Stimulated activated CD8-positive, alpha-beta memory T cell treated with anti-CD3 and anti-CD28 coated beads, Interleukin-15, amount 100 ng/mL, for 48 hours (primary cell): ENCODE measurements around the gene KCNG2.

Experiments
- DNase-seq, 2 donors: peaks; one replicate each; pipeline ENCODE4 v3.0.0-alpha.2; 2020; ENCODE audit warnings: low read depth in 2 of 2

KCNG2 gene

GRCh38 chr18:79819064-79819967 is 21.6 kb downstream of the KCNG2 start:
- no peak for DNase-seq

DNA sequence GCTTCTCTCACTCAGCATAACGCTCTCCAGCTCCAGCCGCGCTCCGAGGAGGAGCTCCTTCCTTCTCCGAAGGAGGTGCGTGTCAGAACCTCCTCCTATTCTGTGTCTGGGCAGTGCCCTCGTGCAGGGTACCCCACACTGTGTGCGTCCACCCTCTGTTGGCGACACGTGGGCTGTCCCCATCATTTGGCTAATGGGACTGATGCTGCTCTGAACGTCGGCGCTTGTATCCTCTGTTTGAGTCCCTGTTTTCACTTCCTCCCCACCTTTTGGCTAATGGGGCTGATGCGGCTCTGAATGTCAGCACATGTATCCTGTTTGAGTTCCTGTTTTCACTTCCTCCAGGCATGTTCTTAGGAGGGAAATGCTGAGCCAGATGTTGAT is 22.2 kb downstream of the KCNG2 start:
- DNase-seq: no peak

GRCh38 chr18:79823120-79823519 is 25.4 kb downstream of the KCNG2 start:
- DNase-seq: no peak

- DNase-seq: no peak
These were observed 28.2 kb downstream of the KCNG2 start for GRCh38 chr18:79825913-79826312.

- DNase-seq: no peak
These were observed 29.2 kb downstream of the KCNG2 start for GRCh38 chr18:79826966-79827365.

DNA sequence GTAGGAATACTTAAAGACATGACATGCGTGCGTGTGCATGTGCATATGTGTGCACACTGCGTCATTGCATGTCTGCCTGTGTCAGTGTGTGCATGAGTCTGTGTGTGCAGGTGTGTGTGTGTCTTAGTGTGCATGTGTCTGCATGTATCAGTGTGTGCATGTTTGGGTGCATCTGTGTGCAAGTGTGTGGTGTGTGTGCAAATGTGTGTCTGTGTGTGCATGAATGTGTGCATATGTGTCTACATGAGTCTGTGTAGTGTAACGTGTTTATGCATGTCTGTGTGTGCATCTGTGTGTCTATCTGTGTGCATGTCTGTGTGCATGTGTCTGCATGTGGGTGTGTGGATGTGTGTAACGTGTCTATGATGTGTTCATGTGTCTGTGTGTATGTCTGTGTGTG is 30.5 kb downstream of the KCNG2 start:
- no peak for DNase-seq

DNA sequence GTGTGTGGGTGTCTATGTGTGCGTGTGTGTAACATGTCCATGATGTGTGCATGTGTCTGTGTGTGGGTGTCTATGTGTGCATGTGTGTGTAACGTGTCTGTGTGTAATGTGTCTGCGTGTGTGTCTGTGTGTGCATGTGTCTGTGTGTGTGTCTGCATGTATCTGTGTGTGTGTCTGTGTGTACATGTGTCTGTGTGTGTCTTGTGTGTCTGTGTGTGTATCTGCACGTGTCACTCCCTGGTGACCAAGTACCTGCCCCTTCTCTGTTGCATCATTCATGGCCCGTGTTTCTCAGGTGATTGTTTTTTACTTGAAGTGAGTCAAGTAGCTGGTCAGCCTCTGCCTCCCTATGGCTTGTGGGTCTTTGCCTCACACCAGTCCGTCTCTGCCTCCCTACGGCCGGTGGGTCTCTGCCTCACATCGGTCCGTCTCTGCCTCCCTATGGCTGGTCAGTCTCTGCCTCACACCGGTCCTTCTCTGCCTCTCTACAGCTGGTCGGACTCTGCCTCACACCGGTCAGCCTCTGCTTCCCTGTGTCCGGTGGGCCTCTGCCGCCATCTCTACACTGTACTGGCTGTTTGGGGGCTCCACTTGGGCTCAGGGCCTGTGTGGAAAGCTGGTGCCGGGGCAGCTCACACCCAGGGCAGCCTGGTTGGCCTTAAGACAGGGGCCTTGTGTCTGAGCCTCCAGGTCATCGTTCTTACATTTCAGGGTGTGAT is 31.6 kb downstream of the KCNG2 start:
- no peak for DNase-seq

- DNase-seq: no peak
These were observed 34.4 kb downstream of the KCNG2 start for GRCh38 chr18:79832169-79832568.

DNA sequence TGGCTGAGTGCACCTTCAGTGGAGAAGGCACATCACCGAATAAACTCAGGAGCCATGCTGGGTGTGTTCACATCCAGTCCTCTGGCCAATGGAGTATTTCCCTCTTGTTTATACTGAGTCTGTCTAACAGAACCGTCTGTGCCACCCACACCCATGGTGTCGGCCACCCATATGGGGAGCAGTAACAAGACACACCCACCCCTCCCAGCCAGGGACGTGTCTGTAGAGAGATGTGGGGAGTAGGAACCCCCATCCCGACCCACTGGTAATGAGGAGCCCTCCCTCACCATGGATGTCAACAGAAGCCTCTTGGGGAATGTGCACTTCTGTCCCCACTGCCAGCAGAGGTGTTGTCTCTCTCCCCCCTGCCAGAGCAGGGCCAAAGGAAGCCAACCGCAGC is 37.1 kb downstream of the KCNG2 start:
- DNase-seq: no peak

GRCh38 chr18:79841936-79842335 is 44.2 kb downstream of the KCNG2 start:
- no peak for DNase-seq

DNA sequence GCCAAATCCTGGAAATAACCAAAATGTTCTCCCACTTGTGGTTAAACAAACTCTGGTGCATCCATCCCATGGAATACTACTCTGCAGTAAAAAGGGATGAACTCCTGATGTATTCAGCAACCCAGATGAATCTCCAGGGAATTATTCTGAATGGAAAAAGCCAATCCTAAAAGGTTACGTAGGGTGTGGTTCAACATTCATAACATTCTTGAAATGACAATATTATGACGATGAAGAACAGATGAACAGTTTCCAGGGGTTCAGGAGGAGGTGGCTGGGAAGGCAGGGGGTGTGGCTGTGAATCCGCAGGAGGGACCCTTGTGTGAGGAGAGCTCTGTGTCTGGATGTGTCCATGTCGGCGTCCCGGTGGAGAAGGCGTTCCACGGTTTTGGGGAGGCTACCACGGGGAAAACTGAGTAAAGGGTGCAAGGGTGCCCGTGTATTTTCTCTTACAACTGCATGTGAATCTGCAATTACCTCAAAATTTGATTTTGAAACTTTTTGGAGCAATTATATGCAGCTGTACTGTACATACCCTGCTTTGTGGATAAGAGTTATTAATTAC is 47.3 kb downstream of the KCNG2 start:
- no peak for DNase-seq

GRCh38 chr18:79846936-79847557 is 49.3 kb downstream of the KCNG2 start:
- no peak for DNase-seq

DNA sequence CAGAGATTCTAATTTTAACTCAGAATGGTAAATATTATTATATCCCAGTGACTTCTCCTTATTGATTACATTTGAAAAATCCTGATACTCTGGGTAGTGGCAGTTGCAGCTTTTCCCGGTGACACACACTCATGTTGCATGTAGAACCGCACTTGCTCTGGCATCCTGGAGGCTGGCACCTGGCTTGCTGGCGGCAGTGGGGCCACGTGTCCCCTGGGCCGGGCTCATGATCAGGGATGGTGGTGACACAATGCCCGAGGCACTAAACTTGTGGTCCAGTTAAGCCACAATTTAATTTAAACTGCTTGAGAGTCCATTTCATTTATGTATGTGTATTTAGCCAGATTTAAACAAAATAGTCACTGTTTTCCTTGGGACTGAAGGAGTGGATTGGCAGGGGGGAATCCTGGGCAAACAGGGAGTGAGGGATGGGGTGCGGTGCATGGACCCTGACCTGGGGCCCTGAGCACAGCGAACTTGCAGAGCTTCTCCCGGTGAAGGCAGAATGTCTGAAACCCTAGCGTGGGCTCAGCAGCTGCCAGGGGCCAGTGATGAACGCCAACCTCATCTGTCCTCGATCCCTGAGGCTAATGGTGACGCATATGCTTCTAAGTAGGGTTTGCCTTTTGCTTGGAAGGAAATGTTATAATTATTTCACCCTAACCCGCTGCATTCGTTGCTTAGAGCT is 50.0 kb downstream of the KCNG2 start:
- no peak for DNase-seq

GRCh38 chr18:79848294-79848578 is 50.5 kb downstream of the KCNG2 start:
- DNase-seq: no peak

GRCh38 chr18:79848579-79849327 is 51.0 kb downstream of the KCNG2 start:
- no peak for DNase-seq

- DNase-seq: no peak
These were observed 51.8 kb downstream of the KCNG2 start for GRCh38 chr18:79849328-79850207.

DNA sequence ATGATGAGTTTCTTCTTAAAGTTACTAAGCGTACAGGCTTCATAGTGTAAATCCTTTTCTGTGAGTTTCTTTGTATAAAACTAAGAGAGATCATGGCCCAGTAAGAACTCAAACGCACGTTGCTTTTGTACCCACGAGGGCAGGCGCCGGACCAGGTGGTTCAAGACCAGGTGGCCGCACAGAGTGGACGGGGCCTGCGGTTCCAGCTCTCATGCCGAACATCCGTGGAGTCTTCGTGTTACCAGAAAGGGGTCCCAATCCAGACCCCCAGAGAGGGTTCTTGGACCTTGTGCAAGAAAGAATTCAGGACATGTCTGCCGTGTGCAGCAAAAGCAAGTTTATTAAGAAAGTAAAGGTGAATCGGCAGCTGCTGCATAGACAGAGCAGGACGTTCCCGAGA is 53.0 kb downstream of the KCNG2 start:
- DNase-seq: no peak

DNA sequence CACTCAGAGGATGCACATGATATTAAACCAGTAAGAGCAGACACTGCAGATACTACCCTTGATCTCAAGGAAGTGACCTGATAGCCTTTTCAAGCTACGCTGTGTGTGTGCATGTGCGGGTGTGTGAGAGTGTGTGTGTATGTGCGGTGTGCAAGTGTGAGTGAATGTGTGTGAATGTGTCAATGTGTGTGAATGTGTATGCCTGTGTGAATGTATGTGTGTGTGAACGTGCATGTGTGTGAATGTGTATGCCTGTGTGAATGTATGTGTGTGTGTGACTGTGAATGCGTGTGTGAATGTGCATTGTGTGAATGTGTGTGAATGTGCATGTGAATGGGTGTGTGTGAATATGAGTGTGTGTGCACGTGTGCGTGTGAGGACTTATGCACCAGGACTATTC is 53.8 kb downstream of the KCNG2 start:
- DNase-seq: no peak

DNA sequence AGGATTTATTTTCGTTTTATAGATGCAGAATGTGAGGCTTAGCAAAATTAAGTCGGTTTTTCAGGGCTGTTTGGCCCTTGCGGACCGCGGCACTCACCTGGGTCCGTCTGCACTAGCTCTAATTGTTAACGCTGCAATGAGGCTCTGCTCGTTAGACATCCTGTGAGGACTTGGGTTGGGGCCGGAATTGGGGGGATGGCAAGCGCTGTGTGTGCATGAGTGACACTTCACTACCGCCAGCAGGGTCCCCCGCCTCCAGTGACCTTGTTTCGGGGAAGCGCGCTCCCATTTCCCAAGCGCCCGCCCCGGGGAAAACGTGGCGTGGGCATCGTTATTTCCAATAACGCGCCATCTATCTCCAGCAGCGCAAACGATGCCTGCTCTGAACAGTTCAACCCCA is 54.2 kb downstream of the KCNG2 start:
- DNase-seq: no peak

DNA sequence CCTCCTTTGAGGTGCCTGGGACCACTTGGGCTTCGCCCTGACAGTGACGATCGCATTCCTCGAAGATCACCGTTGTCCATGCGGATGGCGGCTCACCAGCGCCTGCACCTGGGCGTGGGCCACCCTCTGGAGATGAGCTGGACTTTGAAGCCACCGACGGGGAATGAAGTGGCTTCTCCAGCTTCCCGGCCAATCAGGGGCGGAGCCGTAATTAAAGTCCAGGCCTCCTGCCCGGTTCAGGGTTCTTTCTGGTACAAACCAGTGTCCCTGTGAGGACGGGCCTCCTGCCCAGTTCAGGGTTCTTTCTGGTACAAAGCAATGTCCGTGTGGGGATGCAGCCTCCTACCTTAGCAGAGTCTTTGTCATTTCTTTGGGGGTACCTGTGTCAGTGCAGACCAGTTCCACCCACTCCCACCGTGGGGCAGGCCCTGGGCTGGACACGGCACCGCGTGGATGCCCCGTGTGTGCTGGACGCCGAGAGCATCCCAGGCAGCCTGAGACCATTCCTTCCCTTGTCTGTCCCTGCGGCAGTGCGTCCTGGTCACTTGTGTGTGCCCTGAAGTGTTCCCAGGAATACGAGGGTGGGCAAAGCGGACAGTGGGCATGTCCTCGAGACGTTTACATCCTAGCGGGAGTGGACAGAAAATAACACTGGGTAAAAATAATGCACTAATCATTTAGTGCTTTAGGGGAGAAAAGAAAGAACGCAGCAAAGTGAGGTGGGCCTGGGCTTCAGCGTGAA is 55.0 kb downstream of the KCNG2 start:
- no peak for DNase-seq
